ENCODE results near the gene PIP5K1B. TPM values are rescaled to one million over a fixed set of nuclear protein-coding genes. Genes with fewer than 3 reads are reported as not detected.

Gene PIP5K1B
- total and polyA plus RNA-seq, 10 of the 15 experiments (the other 5 are each of a cell fraction or from before 2014, with no cell fraction given) = 6.8 to 16.3 (median 10.6) TPM

DNA sequence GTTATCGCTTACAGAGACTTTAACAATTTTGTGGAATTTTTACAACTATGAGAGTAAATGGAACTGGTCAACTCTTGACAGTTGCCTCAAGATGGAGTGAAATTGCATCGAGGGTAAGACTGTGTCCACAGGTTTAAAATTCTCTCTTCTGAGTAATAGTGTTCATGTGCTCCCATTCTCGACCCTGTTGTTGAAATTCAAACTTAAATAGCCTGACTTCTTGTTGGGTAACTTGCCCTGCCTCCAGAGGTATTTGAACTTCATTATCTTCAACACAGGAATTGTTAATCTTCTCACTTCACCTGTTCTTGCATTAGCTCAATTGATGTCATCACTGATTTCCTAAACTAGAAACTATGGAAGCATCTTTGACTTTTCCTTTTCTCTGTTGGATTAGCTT, 77.5 kb downstream of the PIP5K1B start:
- peaks cover 2% of the 10 kb centered on the region; the same call in 1 of the 2 replicates for H3K4me1 ChIP-seq (ENCODE audit: control insufficient read depth, insufficient read depth, low read length)
- TF ChIP-seq MEF2B (IDR thresholded peaks at IDR 0.05; ENCODE audit: partially characterized antibody, poor library complexity, severe bottlenecking) (no peak), EED (IDR thresholded peaks at IDR 0.05; ENCODE audit: low read depth) (no peak), TARDBP (IDR thresholded peaks at IDR 0.05; ENCODE audit: borderline replicate concordance) (no peak), FOS (IDR thresholded peaks at IDR 0.05; ENCODE audit: borderline replicate concordance, extremely low read depth, insufficient read length) (no peak), ZNF384 (IDR thresholded peaks at IDR 0.05; ENCODE audit: borderline replicate concordance, low read depth, low read length) (no peak), SRF (IDR thresholded peaks at IDR 0.05; ENCODE audit: low read depth in 2 of 2, low read length in 2 of 2) (no peak), MLLT1 (IDR thresholded peaks at IDR 0.05) (no peak), BACH1 (IDR thresholded peaks at IDR 0.05; ENCODE audit: borderline replicate concordance) (no peak), ZNF217 (IDR thresholded peaks at IDR 0.05) (no peak), E2F8 (IDR thresholded peaks at IDR 0.05; ENCODE audit: low read depth, partially characterized antibody) (no peak), CBX5 (IDR thresholded peaks at IDR 0.05; ENCODE audit: low read depth) (no peak), HDGF (IDR thresholded peaks at IDR 0.05) (no peak), RB1 (IDR thresholded peaks at IDR 0.05; ENCODE audit: borderline replicate concordance) (no peak), ZNF24 (IDR thresholded peaks at IDR 0.05) (no peak), SKIL (IDR thresholded peaks at IDR 0.05; ENCODE audit: low read depth, poor library complexity, severe bottlenecking) (no peak)
- TF ChIP-seq, protein P1, sequence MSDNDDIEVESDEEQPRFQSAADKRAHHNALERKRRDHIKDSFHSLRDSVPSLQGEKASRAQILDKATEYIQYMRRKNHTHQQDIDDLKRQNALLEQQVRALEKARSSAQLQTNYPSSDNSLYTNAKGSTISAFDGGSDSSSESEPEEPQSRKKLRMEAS (IDR thresholded peaks at IDR 0.05; ENCODE audit: low read depth, low read length) = no peak

More for the DNA sequence above, 77.5 kb downstream of the PIP5K1B start:
- no peaks in the 10 kb centered on the region for H3K9me3 ChIP-seq (replicated peaks; ENCODE audit: control insufficient read depth, insufficient read depth, low read length)
- H3K27ac ChIP-seq (ENCODE audit: control insufficient read depth, insufficient read depth) = no peak overlapping the region
- DNase-seq (ENCODE audit: low read depth, low spot score) = no peak
- FAIRE-seq = no peak
- in situ Hi-C loops (cut with MboI) = loop anchor here (5.0 kb wide), 1 partner anchor 220 kb away; no protein-coding TSS in a partner anchor
- 76% methylated on average over 3 of the region's 3 CpGs for WGBS (ENCODE audit: insufficient coverage, insufficient replicate concordance, low lambda C conversion rate, missing lambda C conversion rate)
- H3K36me3 ChIP-seq (ENCODE audit: control insufficient read depth in 2 of 2, insufficient read depth in 2 of 2, low read length in 1 of 2) = no peaks in the 10 kb centered on the region
- H3K4me3 ChIP-seq = peak overlapping the region; percentile 28; the same call in 1 of the 2 replicates
- no peak for ATAC-seq
- no peaks in the 10 kb centered on the region for H4K20me1 ChIP-seq (ENCODE audit: control insufficient read depth, insufficient read depth)
- intact Hi-C loops (cut with micrococcal nuclease; ENCODE audit: unreplicated experiment) = loop anchor here (5.0 kb wide), 1 partner anchor 200 kb away; no protein-coding TSS in a partner anchor
- no peak overlapping the region for H3K9ac ChIP-seq (ENCODE audit: control insufficient read depth, insufficient read depth, low read length)
- BruUV-seq (replicated peaks) = no TSS peak
- no peak overlapping the region for H2AFZ ChIP-seq (ENCODE audit: control insufficient read depth, low read depth, low read length)
- H3K27me3 ChIP-seq (replicated peaks in 1 of 2; ENCODE audit: control insufficient read depth in 2 of 2, insufficient read depth in 2 of 2, low read length in 1 of 2) = no peaks in the 10 kb centered on the region
- POLR2A ChIA-PET = interaction anchor here (1.0 kb wide), 1 partner anchor 23 kb away, joined by 3 read pairs; no protein-coding TSS in a partner anchor
- RAD21 ChIA-PET (ENCODE audit: unreplicated experiment) = interaction anchor here (0.6 to 1.1 kb wide), 2 partner anchors 90 to 97 kb away, joined by 3 read pairs; no protein-coding TSS in a partner anchor
- CTCF ChIA-PET = interaction anchor here (0.9 to 1.7 kb wide), 5 partner anchors 62 to 217 kb away, joined by 3 to 5 read pairs (median 4); no protein-coding TSS in a partner anchor
- H3K79me2 ChIP-seq (ENCODE audit: control insufficient read depth, insufficient read depth, low read length) = peaks cover 32% of the 10 kb centered on the region
- SMC1A ChIA-PET (ENCODE audit: uncharacterized antibody, unreplicated experiment) = interaction anchor here (1.2 to 1.7 kb wide), 4 partner anchors 62 to 135 kb away, joined by 3 to 4 read pairs (median 4); no protein-coding TSS in a partner anchor
- H3K4me2 ChIP-seq (ENCODE audit: control insufficient read depth, insufficient read depth) = peak overlapping the region; percentile 72
